ENCODE results near the gene PRSS33. TPM values are rescaled to one million over a fixed set of nuclear protein-coding genes. Genes with fewer than 3 reads are reported as not detected.
A peak's percentile ranks its signal among the peaks of the same experiment; 100 is the strongest.

The PRSS33 gene
- total and polyA plus RNA-seq, 8 donors = 0.13 to 0.75 (median 0.25) TPM; not detected in 2

DNA sequence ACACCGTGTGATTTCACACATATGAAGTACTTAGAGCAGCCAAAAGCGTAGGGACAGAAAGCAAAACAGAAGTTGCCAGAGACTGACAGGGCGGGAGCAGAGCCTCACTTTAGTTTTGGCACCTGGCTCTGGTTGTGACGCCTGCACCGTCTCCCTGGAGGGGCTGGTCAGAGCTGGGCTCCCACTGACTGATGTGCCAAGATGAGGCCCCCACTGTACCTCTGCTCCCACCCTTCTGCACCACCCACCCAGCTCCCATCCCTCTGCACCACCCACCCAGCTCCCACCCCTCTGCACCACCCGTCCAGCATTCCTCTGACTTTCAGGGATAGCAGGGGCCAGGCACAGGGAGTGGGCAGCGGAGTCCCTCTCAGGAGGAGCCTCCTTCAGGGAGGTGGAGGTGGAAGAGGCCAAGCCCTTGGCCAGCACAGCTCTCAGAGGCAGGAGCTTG is 26.4 kb upstream of the PRSS33 start:
- no peak for ATAC-seq
- no peak overlapping the region for H3K4me3 ChIP-seq

DNA sequence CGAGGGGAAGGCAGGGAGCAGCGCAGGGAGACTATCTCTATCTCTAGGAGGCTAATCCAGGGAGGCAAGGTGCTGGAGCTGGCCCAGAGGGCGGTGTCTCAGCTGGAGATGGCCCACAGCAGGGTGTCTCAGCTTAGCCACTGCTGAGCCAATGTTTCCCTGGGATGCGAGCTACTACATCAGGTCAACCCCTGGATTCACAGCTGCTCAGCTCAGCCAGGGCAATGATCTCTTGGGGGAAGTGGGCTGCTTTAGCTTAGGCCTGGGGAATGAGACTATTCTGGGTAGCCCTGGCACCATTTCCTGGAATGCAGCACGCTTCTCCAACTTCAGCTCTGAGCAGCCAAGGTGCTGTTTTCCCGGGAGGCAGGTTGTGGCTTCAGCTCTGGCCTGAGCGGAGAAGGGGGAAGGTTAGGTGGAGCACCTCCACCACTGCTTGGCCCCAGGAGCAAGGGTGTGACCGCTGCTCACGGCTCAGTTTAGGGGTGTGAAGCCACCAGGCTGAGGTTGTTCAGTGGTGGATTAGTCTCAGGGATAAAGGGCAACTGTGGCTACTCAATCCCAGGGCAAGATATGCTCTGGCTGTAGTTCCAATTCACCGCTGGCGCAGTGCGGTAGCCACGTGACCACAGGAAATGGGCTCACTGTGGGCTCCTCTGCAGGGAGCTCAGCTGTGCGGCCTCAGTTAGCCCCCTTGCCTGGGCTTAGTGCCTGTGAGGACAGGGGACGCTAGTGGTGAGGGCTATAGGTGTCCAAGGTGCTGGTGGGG is 24.5 kb upstream of the PRSS33 start:
- intact Hi-C loops (cut with DNase I) = no loop called here
- H3K36me3 ChIP-seq = no peaks in the 10 kb centered on the region
- H3K9me3 ChIP-seq = no peaks in the 10 kb centered on the region
- DNase-seq (peak in 1 of 4 donors; percentile 41), ATAC-seq (no peak)
- TF ChIP-seq, protein P1, sequence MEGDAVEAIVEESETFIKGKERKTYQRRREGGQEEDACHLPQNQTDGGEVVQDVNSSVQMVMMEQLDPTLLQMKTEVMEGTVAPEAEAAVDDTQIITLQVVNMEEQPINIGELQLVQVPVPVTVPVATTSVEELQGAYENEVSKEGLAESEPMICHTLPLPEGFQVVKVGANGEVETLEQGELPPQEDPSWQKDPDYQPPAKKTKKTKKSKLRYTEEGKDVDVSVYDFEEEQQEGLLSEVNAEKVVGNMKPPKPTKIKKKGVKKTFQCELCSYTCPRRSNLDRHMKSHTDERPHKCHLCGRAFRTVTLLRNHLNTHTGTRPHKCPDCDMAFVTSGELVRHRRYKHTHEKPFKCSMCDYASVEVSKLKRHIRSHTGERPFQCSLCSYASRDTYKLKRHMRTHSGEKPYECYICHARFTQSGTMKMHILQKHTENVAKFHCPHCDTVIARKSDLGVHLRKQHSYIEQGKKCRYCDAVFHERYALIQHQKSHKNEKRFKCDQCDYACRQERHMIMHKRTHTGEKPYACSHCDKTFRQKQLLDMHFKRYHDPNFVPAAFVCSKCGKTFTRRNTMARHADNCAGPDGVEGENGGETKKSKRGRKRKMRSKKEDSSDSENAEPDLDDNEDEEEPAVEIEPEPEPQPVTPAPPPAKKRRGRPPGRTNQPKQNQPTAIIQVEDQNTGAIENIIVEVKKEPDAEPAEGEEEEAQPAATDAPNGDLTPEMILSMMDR (IDR thresholded peaks at IDR 0.05) = no peak
- H3K4me1 ChIP-seq = no peaks in the 10 kb centered on the region
- H3K27ac ChIP-seq = no peak overlapping the region
- H3K27me3 ChIP-seq = peaks cover 0 to 62% of the 10 kb centered on the region in 2 donors
- no peak overlapping the region for H3K4me3 ChIP-seq

More for the DNA sequence above, 26.4 kb upstream of the PRSS33 start:
- no peak for DNase-seq
- no peaks in the 10 kb centered on the region for H3K36me3 ChIP-seq
- intact Hi-C loops (cut with DNase I) = no loop called here
- TF ChIP-seq, protein P1 (IDR thresholded peaks at IDR 0.05) = no peak
- no peaks in the 10 kb centered on the region for H3K4me1 ChIP-seq
- no peak overlapping the region for H3K27ac ChIP-seq
- no peaks in the 10 kb centered on the region for H3K9me3 ChIP-seq
- H3K27me3 ChIP-seq = peaks cover 0 to 70% of the 10 kb centered on the region in 2 donors

DNA sequence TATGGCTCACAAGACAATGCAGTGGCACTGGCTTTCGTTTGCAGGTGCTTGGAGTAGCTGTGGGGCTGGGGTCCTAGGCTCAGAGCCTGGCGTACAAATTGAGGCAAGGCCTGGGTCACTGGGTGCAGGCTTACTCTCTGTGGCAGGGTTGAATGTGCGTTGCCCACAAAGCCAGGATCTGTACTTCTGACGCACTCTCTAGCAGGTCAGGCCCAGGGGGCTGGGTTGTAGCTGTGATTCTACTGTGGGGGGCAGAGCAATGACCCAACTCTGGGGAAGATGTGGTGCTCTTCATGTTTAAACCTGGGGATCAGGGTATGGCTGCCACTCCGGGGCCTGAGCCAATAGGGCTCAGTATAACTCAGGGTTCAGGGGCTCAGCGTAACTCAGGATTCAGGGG is 23.3 kb upstream of the PRSS33 start:
- Histone ChIP-seq H3K27me3 (peaks cover 0 to 54% of the 10 kb centered on the region in 2 donors), H3K36me3 (no peaks in the 10 kb centered on the region), H3K4me3 (no peak overlapping the region), H3K27ac (no peak overlapping the region), H3K4me1 (no peaks in the 10 kb centered on the region), H3K9me3 (no peaks in the 10 kb centered on the region)
- peak in 1 of 4 donors; percentile 10 for DNase-seq
- ATAC-seq = no peak
- TF ChIP-seq, protein P1 (IDR thresholded peaks at IDR 0.05) = no peak
- intact Hi-C loops (cut with DNase I) = no loop called here

DNA sequence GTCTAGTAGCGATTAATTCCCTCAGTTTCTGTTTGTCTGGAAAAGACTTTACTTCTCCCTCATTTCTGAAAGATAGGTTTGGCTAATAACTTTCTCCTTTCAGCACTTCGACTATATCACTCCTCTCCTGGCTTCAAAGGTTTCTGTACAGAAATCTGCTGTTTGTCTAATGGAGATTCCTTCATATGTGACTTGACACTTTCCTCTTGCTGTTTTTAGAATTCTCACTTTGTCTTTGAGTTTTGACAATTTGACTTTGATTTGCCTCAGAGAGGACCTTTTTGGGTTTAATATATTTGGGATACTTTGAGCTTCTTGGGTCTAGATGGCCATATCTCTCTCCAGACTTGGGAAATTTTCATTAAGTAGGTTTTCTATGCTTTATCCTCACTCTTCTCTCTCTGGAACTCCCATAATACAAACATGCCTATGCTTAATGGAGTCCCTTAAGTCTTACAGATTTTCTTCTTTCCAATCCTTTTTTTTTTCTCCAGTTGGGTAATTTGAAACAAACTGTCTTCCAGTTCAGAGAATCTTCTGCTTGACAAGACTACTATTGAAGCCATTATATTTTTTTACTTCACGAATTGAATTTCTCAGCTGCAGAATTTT is 21.9 kb upstream of the PRSS33 start:
- no peak for DNase-seq
- ATAC-seq = no peak
- peaks cover 0 to 41% of the 10 kb centered on the region in 2 donors for H3K27me3 ChIP-seq
- H3K4me1 ChIP-seq = no peaks in the 10 kb centered on the region
- no peak overlapping the region for H3K4me3 ChIP-seq
- TF ChIP-seq, protein P1 (IDR thresholded peaks at IDR 0.05) = no peak
- H3K36me3 ChIP-seq = no peaks in the 10 kb centered on the region
- no peak overlapping the region for H3K27ac ChIP-seq
- H3K9me3 ChIP-seq = peaks cover 0 to 3% of the 10 kb centered on the region in 2 donors
- intact Hi-C loops (cut with DNase I) = no loop called here

DNA sequence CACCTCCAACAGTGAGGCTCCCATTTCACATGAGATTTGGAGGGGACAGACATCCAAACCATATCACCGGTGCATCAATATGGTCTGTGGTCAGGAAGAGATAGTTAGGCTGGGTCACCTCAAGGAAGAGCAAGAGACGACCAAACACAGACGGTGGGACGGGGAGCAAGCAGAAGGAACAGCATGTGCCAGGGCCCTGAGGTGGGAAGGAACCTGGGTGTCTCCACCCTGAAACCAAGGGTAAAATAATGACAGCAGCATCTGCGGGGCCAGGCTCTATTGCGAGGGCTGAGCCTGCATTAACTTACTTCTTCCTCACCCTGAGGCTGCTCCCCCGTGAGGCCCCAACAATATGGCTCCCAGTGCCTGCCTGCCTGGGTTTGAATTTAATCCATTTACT is 20.8 kb upstream of the PRSS33 start:
- peaks cover 0 to 14% of the 10 kb centered on the region in 2 donors for H3K9me3 ChIP-seq
- ATAC-seq = no peak
- no peaks in the 10 kb centered on the region for H3K36me3 ChIP-seq
- no peak for DNase-seq
- H3K27me3 ChIP-seq = peaks cover 0 to 31% of the 10 kb centered on the region in 2 donors
- H3K4me1 ChIP-seq = no peaks in the 10 kb centered on the region
- TF ChIP-seq, protein P1 (IDR thresholded peaks at IDR 0.05) = no peak
- intact Hi-C loops (cut with DNase I) = no loop called here
- H3K27ac ChIP-seq = no peak overlapping the region
- no peak overlapping the region for H3K4me3 ChIP-seq

Measured in left lung (tissue), 10 donors.